IMR-90 (cell line): Measurements from ENCODE around the gene SNX25.

ENCODE experiments used
- NFE2L2 ChIP-seq: fragments of 150-350 bp; IDR thresholded peaks from 2 replicates; pipeline ENCODE4 v1.6.1; 2016; ENCODE audit warnings: low read depth, mild to moderate bottlenecking, low read length
- TF ChIP-seq, protein P1 (sequence below): conservative IDR thresholded peaks from 2 replicates; pipeline ENCODE4 v1.5.1; 2012; ENCODE audit warnings: mild to moderate bottlenecking, low read depth, low read length, improper control_type of control experiment

DNA sequence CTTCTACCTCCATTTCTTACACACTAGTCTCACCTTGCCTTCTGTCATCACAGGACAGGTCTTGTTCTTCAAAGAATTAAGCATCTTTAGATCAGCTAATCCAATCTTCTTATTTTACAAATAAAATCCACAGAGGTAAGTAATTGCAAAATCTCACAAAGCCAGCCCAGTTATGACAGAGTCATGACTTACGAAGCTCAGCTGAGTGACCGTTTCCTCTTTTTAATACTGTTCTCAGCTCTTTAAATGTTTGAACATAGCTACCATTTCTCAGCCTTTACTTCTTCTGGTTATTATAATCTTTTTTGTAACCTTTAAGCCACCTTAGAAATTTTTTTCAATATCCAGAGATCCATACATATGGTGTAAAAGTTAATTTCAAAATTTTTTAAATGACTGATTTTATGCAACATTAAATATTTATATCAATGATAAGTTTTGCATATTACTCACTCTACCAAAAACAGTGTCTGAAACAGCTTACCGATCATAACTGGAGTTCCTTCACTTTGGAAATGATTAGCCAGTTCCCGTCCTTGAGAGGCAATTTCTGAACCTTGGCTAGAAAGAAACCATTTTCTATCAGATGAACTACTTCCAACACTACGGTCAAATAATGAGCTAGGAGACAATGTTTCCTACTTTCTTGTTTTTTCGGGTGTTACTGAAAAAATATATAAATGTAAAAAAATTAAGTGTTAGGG, 196.1 kb downstream of the SNX25 start:
- no peak for TF ChIP-seq NFE2L2
- TF ChIP-seq, protein P1, sequence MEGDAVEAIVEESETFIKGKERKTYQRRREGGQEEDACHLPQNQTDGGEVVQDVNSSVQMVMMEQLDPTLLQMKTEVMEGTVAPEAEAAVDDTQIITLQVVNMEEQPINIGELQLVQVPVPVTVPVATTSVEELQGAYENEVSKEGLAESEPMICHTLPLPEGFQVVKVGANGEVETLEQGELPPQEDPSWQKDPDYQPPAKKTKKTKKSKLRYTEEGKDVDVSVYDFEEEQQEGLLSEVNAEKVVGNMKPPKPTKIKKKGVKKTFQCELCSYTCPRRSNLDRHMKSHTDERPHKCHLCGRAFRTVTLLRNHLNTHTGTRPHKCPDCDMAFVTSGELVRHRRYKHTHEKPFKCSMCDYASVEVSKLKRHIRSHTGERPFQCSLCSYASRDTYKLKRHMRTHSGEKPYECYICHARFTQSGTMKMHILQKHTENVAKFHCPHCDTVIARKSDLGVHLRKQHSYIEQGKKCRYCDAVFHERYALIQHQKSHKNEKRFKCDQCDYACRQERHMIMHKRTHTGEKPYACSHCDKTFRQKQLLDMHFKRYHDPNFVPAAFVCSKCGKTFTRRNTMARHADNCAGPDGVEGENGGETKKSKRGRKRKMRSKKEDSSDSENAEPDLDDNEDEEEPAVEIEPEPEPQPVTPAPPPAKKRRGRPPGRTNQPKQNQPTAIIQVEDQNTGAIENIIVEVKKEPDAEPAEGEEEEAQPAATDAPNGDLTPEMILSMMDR: no peak
